ENCODE data around the gene ETNK2. TPM values are rescaled to one million over a fixed set of nuclear protein-coding genes. Genes with fewer than 3 reads are reported as not detected.

The ETNK2 gene
- total and polyA plus RNA-seq, 2 of the 4 experiments (the other 2 are of a cell fraction), result 18.9 to 26.0 TPM

- no peak overlapping the region for H2AK5ac ChIP-seq (ENCODE audit: low read depth, low read length)
- ATAC-seq (ENCODE audit: low read depth), result no peak
- no peak overlapping the region for H3K18ac ChIP-seq (ENCODE audit: low read depth, low read length)
- CTCF ChIA-PET, result interaction anchor here (1.0 kb wide), 1 partner anchor 17 kb away, joined by 4 read pairs; no protein-coding TSS in a partner anchor
- H3K36me3 ChIP-seq (ENCODE audit: control insufficient read depth, insufficient read depth, low read length), result peaks cover 14% of the 10 kb centered on the region
- in situ Hi-C loops (cut with MboI; ENCODE audit: low sequenced_read_pairs), result no loop called here
- no peak overlapping the region for H2AK9ac ChIP-seq (replicated peaks; ENCODE audit: low read depth, low read length, poor library complexity)
- H3K4ac ChIP-seq (ENCODE audit: low read depth, low read length), result no peak overlapping the region
- POLR2A ChIA-PET (ENCODE audit: unreplicated experiment), result interaction anchor here (0.6 kb wide), 1 partner anchor 101 kb away, joined by 3 read pairs; no protein-coding TSS in a partner anchor
- 83% methylated on average over 1 of the region's 4 CpGs; no CpG with 5 or more reads in 1 of the 2 experiments for WGBS, 2 experiments (ENCODE audit: extremely low coverage in 2 of 2, insufficient read length in 1 of 2)
- no peak overlapping the region for H2AFZ ChIP-seq (replicated peaks; ENCODE audit: low read length, poor library complexity)
- H3K4me3 ChIP-seq (ENCODE audit: insufficient read depth, low read depth, low read length), result no peak overlapping the region
- TF ChIP-seq CHD1 (IDR thresholded peaks at IDR 0.05; ENCODE audit: low read depth, low read length) (no peak), CTCF (conservative IDR thresholded peaks at IDR 0.05; ENCODE audit: low read depth, low read length) (no peak), RCOR1 (IDR thresholded peaks at IDR 0.05; ENCODE audit: insufficient replicate concordance, low read length) (no peak), BHLHE40 (IDR thresholded peaks at IDR 0.05; ENCODE audit: low read depth, low read length) (no peak), SMC3 (IDR thresholded peaks at IDR 0.05; ENCODE audit: low read depth, low read length) (no peak), NFE2L2 (IDR thresholded peaks at IDR 0.05; ENCODE audit: low read depth, low read length) (no peak), ELK1 (IDR thresholded peaks at IDR 0.05; ENCODE audit: borderline replicate concordance, low read depth, low read length) (no peak), MAFK (IDR thresholded peaks at IDR 0.05; ENCODE audit: low read depth, low read length) (no peak), RAD21 (IDR thresholded peaks at IDR 0.05; ENCODE audit: low read length) (no peak), RFX5 (IDR thresholded peaks at IDR 0.05; ENCODE audit: low read depth, low read length) (no peak), POLR2A (IDR thresholded peaks at IDR 0.05; ENCODE audit: low read depth, low read length) (no peak), MXI1 (IDR thresholded peaks at IDR 0.05; ENCODE audit: borderline replicate concordance, low read depth, low read length) (no peak), CEBPB (IDR thresholded peaks at IDR 0.05; ENCODE audit: low read depth, low read length) (no peak), FOS (IDR thresholded peaks at IDR 0.05; ENCODE audit: low read depth, low read length) (no peak), USF2 (IDR thresholded peaks at IDR 0.05; ENCODE audit: low read depth, low read length) (no peak), MAZ (IDR thresholded peaks at IDR 0.05; ENCODE audit: borderline replicate concordance, low read depth, low read length) (no peak)
- intact Hi-C loops (cut with micrococcal nuclease), result no loop called here
- H4K5ac ChIP-seq (ENCODE audit: low read depth, low read length), result no peak overlapping the region
- no peak overlapping the region for H3K56ac ChIP-seq (ENCODE audit: extremely low read depth, insufficient read depth, low read length)
- no peak overlapping the region for H4K91ac ChIP-seq (ENCODE audit: insufficient read depth, low read depth, low read length)
- H3K9me3 ChIP-seq (ENCODE audit: control insufficient read depth, insufficient read depth, low read length), result no peaks in the 10 kb centered on the region
- H2BK120ac ChIP-seq (ENCODE audit: low read depth, low read length), result no peak overlapping the region
- H2BK20ac ChIP-seq (ENCODE audit: low read depth, low read length), result no peak overlapping the region
- no peaks in the 10 kb centered on the region for H3K27me3 ChIP-seq (ENCODE audit: control insufficient read depth, insufficient read depth, low read length)
- no TSS peak for BruUV-seq (replicated peaks)
- no peak overlapping the region for H2BK15ac ChIP-seq (ENCODE audit: low read depth, low read length)
- no peaks in the 10 kb centered on the region for H4K20me1 ChIP-seq (ENCODE audit: insufficient read depth, low read length)
- H2BK5ac ChIP-seq (ENCODE audit: low read depth, low read length, poor library complexity, severe bottlenecking), result no peak overlapping the region
- H3K27ac ChIP-seq (ENCODE audit: insufficient read depth, low read length), result no peak overlapping the region
- no peak overlapping the region for H3K14ac ChIP-seq (replicated peaks; ENCODE audit: low read depth, low read length)
- no peak overlapping the region for H3K9ac ChIP-seq (ENCODE audit: low read depth, low read length)
- DNase-seq, result no peak
- dilution Hi-C loops (cut with HindIII; ENCODE audit: low sequenced_read_pairs, unreplicated experiment), result loop anchor here (25.0 kb wide), 1 partner anchor 283 kb away; the partner anchor contains the start of gene SNRPE
- no peaks in the 10 kb centered on the region; a peak in 1 of 4 replicates for H3K79me1 ChIP-seq (ENCODE audit: low read depth in 1 of 2, low read length in 2 of 2)
- no peak overlapping the region for H4K8ac ChIP-seq (ENCODE audit: low read depth in 2 of 2, low read length in 2 of 2)
- no peaks in the 10 kb centered on the region for H3K9me1 ChIP-seq (ENCODE audit: insufficient read depth, low read length)
- H3K23ac ChIP-seq (ENCODE audit: low read depth, low read length), result no peak overlapping the region
- no peak overlapping the region for H3K4me2 ChIP-seq (ENCODE audit: low read depth, low read length)
- H3K4me1 ChIP-seq (ENCODE audit: control insufficient read depth, insufficient read depth, low read length), result no peaks in the 10 kb centered on the region
These were observed 6.8 kb downstream of the ETNK2 start for GRCh38 chr1:204145033-204145504.
